Spinal cord (tissue), 10 donors: ENCODE measurements around the gene BTBD19. TPM values are rescaled to one million over a fixed set of nuclear protein-coding genes. Genes with fewer than 3 reads are reported as not detected.
A peak's percentile ranks its signal among the peaks of the same experiment; 100 is the strongest.

Source experiments
- DNase-seq, 6 donors: peaks; one replicate each; pipeline versions ENCODE4 v3.0.0 to v3.0.0-alpha.2; 2013 to 2015; ENCODE audit warnings: low spot score in 6 of 6, low read depth in 4 of 6
- H3K27ac ChIP-seq: one replicate; pipeline ENCODE4 v1.5.1; 2013; ENCODE audit warnings: low read depth, low read length, control low read depth
- H3K27me3 ChIP-seq: one replicate; pipeline ENCODE4 v1.6.1; 2013; ENCODE audit warnings: low read length; ENCODE audit not compliant: control insufficient read depth, insufficient read depth
- H3K36me3 ChIP-seq: one replicate; pipeline ENCODE4 v1.6.1; 2013; ENCODE audit warnings: low read length; ENCODE audit not compliant: control insufficient read depth, insufficient read depth
- H3K4me1 ChIP-seq: one replicate; pipeline ENCODE4 v1.6.1; 2013; ENCODE audit warnings: low read length; ENCODE audit not compliant: control insufficient read depth, insufficient read depth
- H3K4me3 ChIP-seq: one replicate; pipeline ENCODE4 v1.5.1; 2013; ENCODE audit warnings: low read depth, low read length, control low read depth
- H3K9me3 ChIP-seq: one replicate; pipeline ENCODE4 v1.6.1; 2013; ENCODE audit warnings: low read length; ENCODE audit not compliant: control insufficient read depth, insufficient read depth
- WGBS: methylation state at CpG from one replicate; pipeline ENCODE4 v1.1.5; 2013; ENCODE audit warnings: missing lambda C conversion rate; ENCODE audit not compliant: insufficient coverage; 5-methylcytosine and 5-hydroxymethylcytosine counted together
- polyA plus RNA-seq, 2 donors: library from polyadenylated mRNA; unstranded; fragments of 120-200 nt; gene quantifications; one replicate each; pipeline ENCODE4 v1.2.1, GENCODE V29; 2013; ENCODE audit not compliant: insufficient read length in 2 of 2
- total RNA-seq, 2 donors: library from RNA; depleted of rRNA in 1 of 2; stranded (reverse); fragments of 120-200 nt in 1 of 2; fragments of >200 nt in 1 of 2; gene quantifications; one replicate each; pipeline versions ENCODE4 v1.2.3 to v1.2.4, GENCODE V29; 2013 to 2014
- donor health status: healthy.

The BTBD19 gene
- total and polyA plus RNA-seq, 4 donors: 3.2 to 10.5 (median 6.1) TPM

DNA sequence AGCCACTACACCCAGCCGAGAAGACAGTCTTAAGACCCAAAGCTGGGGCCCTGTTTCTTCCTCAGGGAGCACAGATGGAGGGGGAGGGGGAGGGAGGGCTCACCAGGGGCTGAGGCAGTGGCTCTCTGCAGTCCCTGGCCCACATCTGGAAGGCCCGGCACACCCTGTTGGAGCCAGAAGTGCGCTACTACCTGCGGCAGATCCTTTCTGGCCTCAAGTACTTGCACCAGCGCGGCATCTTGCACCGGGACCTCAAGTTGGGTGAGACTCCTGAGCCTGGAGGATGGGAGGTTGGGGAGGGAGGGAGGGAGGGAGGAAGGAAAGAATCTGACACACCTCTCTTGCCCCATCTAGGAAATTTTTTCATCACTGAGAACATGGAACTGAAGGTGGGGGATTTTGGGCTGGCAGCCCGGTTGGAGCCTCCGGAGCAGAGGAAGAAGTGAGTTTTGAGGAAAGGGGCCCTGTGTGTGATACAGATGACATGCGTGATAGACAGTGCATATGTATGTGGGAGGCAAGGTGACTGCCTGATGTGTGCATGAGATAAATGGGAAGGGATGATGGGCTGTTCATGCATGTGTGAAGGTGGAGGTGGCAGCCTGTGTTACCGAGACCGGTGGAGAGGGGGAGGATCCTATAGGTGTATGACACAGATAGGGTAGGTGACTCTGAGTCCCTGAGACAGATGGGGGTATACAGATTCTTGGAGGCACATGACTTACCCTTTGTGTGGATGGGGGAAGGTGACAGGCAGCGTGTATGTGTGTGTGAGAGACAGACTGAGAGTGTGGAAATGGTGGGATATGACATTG, 6.6 kb upstream of the BTBD19 start:
- H3K9me3 ChIP-seq: no peaks in the 10 kb centered on the region
- peaks cover 54% of the 10 kb centered on the region for H3K36me3 ChIP-seq
- DNase-seq: peak in 1 of 6 donors; percentile 41
- 79% methylated on average over 9 of the region's 13 CpGs for WGBS
- peaks cover 49% of the 10 kb centered on the region for H3K4me1 ChIP-seq
- H3K4me3 ChIP-seq: peak overlapping the region; percentile 96
- no peaks in the 10 kb centered on the region for H3K27me3 ChIP-seq
- no peak overlapping the region for H3K27ac ChIP-seq

DNA sequence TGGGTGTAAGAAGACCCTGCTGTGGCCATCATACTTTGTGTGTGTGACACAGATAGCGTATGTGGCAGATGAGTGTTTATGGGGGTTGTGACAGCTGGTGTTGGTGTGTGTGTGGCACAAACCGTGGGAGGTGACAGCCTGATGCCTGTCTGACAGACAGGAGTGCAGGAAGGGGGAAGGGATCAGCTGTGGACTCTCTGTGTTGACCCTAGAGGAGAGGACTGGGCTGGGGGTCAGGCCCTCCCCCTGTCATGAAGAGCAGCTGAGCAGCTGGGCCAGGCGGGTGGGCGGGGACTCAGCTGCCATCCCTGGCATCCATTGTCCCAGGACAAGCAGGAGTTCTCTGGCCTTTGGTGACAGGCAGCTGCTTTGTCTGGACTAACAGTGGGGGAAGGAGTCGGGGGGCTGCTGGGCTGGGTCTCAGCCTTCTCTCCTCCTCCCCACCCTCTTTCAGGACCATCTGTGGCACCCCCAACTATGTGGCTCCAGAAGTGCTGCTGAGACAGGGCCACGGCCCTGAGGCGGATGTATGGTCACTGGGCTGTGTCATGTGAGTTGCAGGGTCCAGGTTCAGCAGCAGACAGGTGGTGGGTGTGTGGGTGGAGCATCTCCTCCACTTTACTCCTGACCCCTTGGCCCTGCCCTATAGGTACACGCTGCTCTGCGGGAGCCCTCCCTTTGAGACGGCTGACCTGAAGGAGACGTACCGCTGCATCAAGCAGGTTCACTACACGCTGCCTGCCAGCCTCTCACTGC, 5.8 kb upstream of the BTBD19 start:
- Histone ChIP-seq H3K27ac (peak overlapping the region; percentile 47), H3K27me3 (no peaks in the 10 kb centered on the region), H3K36me3 (peaks cover 61% of the 10 kb centered on the region), H3K4me3 (peak overlapping the region; percentile 27), H3K4me1 (peaks cover 57% of the 10 kb centered on the region), H3K9me3 (no peaks in the 10 kb centered on the region)
- no peak for DNase-seq
- WGBS: 55% methylated on average over 12 of the region's 13 CpGs

DNA sequence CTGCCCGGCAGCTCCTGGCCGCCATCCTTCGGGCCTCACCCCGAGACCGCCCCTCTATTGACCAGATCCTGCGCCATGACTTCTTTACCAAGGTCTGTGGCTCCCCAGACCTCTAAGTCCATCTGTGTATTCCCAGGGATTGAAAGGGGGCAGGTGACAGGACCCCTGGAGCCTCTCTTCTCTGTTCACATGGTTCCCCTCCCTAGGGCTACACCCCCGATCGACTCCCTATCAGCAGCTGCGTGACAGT, 5.3 kb upstream of the BTBD19 start:
- Histone ChIP-seq H3K4me3 (no peak overlapping the region), H3K9me3 (no peaks in the 10 kb centered on the region), H3K27ac (no peak overlapping the region), H3K4me1 (peaks cover 62% of the 10 kb centered on the region), H3K27me3 (no peaks in the 10 kb centered on the region), H3K36me3 (peaks cover 61% of the 10 kb centered on the region)
- WGBS: 88% methylated on average over 6 of the region's 9 CpGs
- no peak for DNase-seq

DNA sequence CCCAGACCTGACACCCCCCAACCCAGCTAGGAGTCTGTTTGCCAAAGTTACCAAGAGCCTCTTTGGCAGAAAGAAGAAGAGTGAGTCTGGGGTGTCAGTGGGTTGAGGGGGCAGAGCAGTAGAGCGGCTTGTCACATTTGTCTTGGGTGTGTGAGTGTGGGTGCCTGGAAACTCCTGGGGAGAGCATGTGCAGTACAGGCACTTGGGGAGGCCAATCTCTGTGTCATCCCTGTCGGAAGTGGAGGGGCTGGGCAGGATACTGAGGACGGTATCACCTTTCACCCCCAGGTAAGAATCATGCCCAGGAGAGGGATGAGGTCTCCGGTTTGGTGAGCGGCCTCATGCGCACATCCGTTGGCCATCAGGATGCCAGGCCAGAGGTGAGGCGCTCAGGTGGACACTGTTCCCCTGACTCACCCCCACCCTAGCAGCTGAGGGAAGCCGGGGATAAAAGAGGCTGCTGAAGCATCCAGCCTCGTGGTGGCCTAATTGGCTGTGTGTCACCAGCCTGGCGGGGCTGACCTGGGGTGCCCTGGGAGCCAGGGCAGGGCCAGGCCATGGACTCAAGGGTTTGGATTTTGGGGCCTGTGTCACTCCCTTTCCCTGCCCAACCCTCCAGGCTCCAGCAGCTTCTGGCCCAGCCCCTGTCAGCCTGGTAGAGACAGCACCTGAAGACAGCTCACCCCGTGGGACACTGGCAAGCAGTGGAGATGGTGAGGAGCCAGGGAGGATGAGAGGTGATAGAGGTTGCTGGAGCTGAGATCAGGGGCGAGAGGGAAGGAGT, 4.8 kb upstream of the BTBD19 start:
- Histone ChIP-seq H3K4me3 (no peak overlapping the region), H3K9me3 (no peaks in the 10 kb centered on the region), H3K27me3 (no peaks in the 10 kb centered on the region), H3K4me1 (peaks cover 67% of the 10 kb centered on the region), H3K27ac (no peak overlapping the region), H3K36me3 (peaks cover 61% of the 10 kb centered on the region)
- 92% methylated on average over 13 of the region's 13 CpGs for WGBS
- DNase-seq: no peak

DNA sequence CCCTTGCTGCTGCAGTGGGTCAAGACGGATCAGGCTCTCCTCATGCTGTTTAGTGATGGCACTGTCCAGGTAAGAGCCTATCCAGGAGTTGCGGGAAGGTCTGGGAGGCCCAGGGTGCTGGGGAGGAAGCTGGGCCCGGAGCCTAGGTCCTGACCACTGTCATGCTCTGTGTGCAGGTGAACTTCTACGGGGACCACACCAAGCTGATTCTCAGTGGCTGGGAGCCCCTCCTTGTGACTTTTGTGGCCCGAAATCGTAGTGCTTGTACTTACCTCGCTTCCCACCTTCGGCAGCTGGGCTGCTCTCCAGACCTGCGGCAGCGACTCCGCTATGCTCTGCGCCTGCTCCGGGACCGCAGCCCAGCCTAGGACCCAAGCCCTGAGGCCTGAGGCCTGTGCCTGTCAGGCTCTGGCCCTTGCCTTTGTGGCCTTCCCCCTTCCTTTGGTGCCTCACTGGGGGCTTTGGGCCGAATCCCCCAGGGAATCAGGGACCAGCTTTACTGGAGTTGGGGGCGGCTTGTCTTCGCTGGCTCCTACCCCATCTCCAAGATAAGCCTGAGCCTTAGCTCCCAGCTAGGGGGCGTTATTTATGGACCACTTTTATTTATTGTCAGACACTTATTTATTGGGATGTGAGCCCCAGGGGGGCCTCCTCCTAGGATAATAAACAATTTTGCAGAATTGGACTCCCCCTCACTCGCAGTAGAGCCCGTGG, 2.9 kb upstream of the BTBD19 start:
- peaks cover 75% of the 10 kb centered on the region for H3K4me1 ChIP-seq
- H3K4me3 ChIP-seq: no peak overlapping the region
- H3K27ac ChIP-seq: no peak overlapping the region
- peaks cover 61% of the 10 kb centered on the region for H3K36me3 ChIP-seq
- no peaks in the 10 kb centered on the region for H3K27me3 ChIP-seq
- H3K9me3 ChIP-seq: no peaks in the 10 kb centered on the region
- DNase-seq: no peak
- 92% methylated on average over 17 of the region's 20 CpGs for WGBS

DNA sequence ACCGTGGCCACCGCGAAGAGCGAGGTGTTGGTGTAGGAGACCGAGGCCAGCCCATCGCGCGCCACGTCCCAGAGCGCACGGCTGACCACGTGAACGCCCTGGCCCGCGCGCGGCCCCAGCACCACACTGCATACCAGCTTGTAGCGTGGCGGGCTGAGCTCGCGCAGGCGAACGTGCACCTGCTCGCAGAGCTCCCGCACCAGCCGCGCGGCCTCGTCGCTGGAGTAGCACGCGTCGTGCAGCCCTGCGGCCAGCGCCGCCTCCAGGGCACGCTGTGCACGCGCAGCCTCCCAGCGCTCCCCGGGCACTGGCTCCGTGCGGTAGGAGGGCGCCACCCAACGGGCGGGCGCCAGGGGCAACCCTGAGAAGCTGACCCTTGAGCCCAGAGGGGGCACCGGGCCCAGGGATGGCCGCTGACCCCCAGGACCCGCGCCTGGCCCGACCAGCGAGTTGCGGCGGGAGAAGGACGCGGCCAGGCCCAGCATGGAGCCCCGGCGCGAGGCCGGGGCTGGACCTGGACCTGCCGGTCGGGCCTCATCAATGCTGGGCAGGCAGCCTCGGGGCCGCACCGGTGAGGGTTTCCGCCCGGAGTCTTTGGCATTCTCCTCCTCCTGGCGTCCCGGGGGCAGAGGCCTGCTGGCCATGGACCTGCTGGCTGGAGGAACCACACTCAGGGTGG, 2.2 kb upstream of the BTBD19 start:
- Histone ChIP-seq H3K36me3 (peaks cover 57% of the 10 kb centered on the region), H3K9me3 (no peaks in the 10 kb centered on the region), H3K27ac (peak overlapping the region; percentile 99), H3K27me3 (no peaks in the 10 kb centered on the region), H3K4me1 (peaks cover 75% of the 10 kb centered on the region), H3K4me3 (no peak overlapping the region)
- DNase-seq: no peak
- 94% methylated on average over 70 of the region's 70 CpGs for WGBS

DNA sequence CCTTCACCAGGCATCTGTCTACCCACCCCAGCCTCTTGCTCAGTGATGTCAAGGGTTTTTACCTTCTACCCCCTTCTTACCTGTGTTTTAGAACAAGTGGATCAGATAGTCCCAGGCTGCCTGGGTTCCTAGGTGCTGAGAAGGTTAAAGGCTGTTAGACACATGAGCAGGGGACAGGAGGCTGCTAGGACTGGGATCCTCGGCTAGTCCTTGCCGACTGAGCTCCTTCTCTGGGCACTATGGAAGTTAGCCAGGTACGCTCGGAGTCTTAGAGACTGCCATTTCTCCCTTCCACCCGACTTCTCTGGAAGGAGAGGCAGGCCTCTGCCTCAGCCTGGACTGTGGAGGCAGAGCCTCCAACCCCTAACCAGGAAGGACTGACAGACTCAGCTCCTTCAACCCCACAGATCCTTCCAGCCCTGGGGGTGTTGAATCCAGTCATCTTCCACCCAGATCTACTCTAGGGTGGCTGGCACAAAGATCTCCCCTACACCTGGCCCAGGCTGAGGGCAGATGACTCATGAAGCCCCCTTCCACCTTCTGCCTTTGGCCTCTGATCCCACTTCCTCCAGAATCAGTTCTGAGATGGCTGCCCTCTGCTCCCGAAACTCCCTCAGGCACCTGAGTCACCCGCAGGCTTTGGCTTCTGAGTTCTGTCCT, 1.5 kb upstream of the BTBD19 start, which contains the start of gene DYNLT4:
Gene DYNLT4 (minus strand): TSS at position 648 of the 660 bp plus-strand sequence. CDS start 683 bp downstream, outside the sequence.
- WGBS: 90% methylated on average over 7 of the region's 7 CpGs
- peaks cover 75% of the 10 kb centered on the region for H3K4me1 ChIP-seq
- H3K27me3 ChIP-seq: no peaks in the 10 kb centered on the region
- no peaks in the 10 kb centered on the region for H3K9me3 ChIP-seq
- DNase-seq: no peak
- H3K36me3 ChIP-seq: peaks cover 52% of the 10 kb centered on the region
- H3K4me3 ChIP-seq: no peak within 1 kb of the TSS
- peak within 1 kb of the TSS; percentile 99 for H3K27ac ChIP-seq

DNA sequence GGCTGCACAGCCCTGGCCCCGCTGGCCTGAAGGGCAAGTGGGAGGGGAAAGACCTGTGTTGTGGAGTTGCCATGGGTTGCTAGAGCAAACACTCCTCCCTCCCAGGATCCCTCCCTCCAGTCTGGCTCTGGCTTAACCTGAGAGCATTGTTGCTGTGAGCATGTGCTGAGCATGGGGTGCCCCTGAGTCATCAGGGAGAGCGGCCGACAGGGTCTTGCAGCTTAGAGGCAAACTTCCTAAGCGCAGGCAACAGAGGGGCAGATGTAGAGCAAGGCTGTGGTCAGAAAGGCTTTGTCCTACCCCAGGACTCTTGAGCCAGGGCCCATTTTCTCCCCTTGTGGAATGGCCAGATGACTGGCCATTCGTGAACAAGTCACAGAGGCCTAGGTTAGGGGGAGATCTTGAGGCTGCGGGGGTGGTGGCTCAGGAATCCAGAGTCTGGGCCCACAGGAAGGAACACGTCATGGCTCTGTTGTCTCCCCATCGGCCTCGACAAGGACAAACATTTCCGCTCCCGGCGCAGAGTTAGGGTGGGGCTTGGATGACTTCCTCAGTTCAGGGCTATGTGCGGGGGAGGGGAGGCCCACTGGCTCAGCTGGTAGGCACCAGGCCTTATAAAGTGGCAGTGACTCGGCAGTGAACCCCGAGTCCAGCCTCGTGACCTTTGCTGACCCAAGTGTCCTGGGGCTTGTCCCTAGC, 810 bp upstream of the BTBD19 start:
- Histone ChIP-seq H3K4me3 (no peak overlapping the region), H3K4me1 (peaks cover 72% of the 10 kb centered on the region), H3K27me3 (no peaks in the 10 kb centered on the region), H3K27ac (peak overlapping the region; percentile 99), H3K9me3 (no peaks in the 10 kb centered on the region), H3K36me3 (peaks cover 49% of the 10 kb centered on the region)
- 37% methylated on average over 10 of the region's 16 CpGs for WGBS
- peak in 2 of 6 donors; percentile 61 to 83 for DNase-seq
